Measurements from ENCODE around the gene SPC24. TPM values are rescaled to one million over a fixed set of nuclear protein-coding genes. Genes with fewer than 3 reads are reported as not detected.
"Not testable (repeated sequence)": the region's sequence is repeated elsewhere in the genome, so short reads cannot be mapped to it uniquely, and the experiment has no call there.

Gene SPC24
- total RNA-seq, 2 donors from 2014 or later: 0.62 to 0.89 TPM

DNA sequence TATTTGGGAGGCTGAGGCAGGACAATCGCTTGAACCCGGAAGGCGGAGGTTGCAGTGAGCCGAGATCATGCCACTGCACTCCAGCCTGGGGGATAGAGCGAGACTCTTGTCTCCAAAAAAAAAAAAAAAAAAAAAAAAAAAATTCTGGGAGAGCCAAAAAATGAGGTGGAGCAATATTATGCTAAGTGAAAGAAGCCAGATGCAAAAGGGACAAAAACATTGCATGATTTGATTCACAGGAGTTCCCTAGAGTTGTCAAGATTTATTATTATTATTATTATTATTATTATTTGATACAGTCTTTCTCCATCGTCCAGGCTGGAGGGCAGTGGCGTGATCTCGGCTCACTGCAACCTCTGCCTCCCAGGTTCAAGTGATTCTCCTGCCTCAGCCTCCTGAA is 25.4 kb upstream of the SPC24 start:
- H3K36me3 Mint-ChIP-seq (ENCODE audit: low read depth); ATAC-seq; H3K4me1 Mint-ChIP-seq; H3K27ac Mint-ChIP-seq; H3K4me3 Mint-ChIP-seq; H3K9me3 ChIP-seq (ENCODE audit: control insufficient read depth, low read length, poor library complexity, severe bottlenecking); H3K27me3 Mint-ChIP-seq; DNase-seq: not testable (repeated sequence)

DNA sequence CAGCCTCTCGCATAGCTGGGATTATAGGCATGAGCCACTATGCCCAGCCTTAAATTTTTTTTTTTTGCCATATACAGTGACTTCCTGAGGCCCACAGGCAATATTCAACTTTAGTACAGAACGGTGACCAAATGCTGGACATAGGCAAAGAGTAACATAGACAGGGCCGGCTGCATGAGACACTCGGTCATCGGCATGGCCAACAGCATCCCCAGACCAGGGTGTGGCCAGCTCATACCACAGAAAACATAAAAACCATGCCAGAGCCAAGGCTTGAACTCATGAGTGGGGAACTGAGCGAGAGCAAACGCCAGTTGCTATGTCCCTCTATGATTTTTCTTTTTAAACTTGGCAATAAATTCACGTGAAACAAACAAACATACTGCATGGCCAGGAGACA is 24.8 kb upstream of the SPC24 start:
- Mint-ChIP-seq H3K4me1 (peaks cover 6% of the 10 kb centered on the region), H3K27ac (peak overlapping the region; percentile 72), H3K27me3 (peaks cover 5% of the 10 kb centered on the region), H3K36me3 (ENCODE audit: low read depth) (no peaks in the 10 kb centered on the region), H3K4me3 (no peak overlapping the region)
- H3K9me3 ChIP-seq (ENCODE audit: control insufficient read depth, low read length, poor library complexity, severe bottlenecking): no peaks in the 10 kb centered on the region
- ATAC-seq (no peak), DNase-seq (no peak)

DNA sequence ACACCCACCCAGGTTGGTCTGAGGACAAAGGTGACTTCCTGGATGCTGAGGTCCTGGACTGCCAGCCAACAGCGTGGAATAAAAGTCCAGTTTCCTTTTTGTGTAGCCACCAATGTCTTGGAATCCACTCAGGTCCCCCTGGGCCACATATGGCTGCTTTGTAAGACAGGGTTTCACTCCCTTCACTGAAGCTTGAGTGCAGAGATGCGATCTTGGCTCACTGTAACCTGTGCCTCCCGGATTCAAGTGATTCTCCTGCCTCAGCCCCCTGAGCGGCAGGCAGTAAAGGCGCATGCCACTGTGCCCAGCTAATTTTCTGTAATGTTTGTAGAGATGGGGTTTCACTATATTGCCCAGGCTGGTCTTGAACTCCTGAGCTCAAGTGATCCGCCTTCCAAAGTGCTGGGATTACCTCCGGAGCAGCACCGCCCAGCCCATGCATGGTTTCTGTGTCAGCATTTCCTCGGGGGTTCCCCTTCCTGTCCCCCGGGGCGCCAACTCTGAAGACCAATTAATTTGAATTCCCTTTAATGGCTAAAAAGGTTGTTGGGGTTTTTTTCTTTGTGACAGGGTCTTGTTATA is 24.2 kb upstream of the SPC24 start:
- H3K9me3 ChIP-seq (ENCODE audit: control insufficient read depth, low read length, poor library complexity, severe bottlenecking): no peaks in the 10 kb centered on the region
- ATAC-seq (peak; percentile 69), DNase-seq (no peak)
- H3K4me1 Mint-ChIP-seq: peaks cover 6% of the 10 kb centered on the region
- peaks cover 5% of the 10 kb centered on the region for H3K27me3 Mint-ChIP-seq
- H3K27ac Mint-ChIP-seq: peak overlapping the region; percentile 72
- H3K36me3 Mint-ChIP-seq (ENCODE audit: low read depth): no peaks in the 10 kb centered on the region
- peak overlapping the region; percentile 31 for H3K4me3 Mint-ChIP-seq

GRCh38 chr19:11179145-11179465 is 23.5 kb upstream of the SPC24 start:
- not testable (repeated sequence) for H3K4me1 Mint-ChIP-seq; H3K27ac Mint-ChIP-seq; H3K9me3 ChIP-seq (ENCODE audit: control insufficient read depth, low read length, poor library complexity, severe bottlenecking); H3K36me3 Mint-ChIP-seq (ENCODE audit: low read depth); ATAC-seq; H3K4me3 Mint-ChIP-seq; DNase-seq; H3K27me3 Mint-ChIP-seq

DNA sequence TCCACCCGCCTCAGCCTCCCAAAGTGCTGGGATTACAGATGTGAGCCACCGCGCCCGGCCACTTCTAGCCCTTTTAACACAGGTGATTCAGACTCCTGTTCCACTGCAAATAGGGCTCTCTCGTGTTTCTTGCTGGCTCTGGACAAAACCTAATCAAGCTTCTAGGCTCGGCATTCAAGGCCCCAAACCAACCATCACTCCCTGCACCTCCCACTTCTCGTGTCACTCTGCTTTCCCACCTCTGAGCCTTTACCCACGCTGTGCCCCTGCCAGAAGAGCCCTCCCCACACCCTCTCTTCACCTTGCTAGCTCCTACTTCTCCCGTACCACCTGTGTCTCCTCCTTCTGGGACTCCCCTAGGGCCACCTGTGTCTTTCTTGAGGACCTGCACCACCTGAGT is 22.0 kb upstream of the SPC24 start:
- Mint-ChIP-seq H3K36me3 (ENCODE audit: low read depth) (no peaks in the 10 kb centered on the region), H3K27ac (no peak overlapping the region), H3K27me3 (peaks cover 5% of the 10 kb centered on the region), H3K4me1 (peaks cover 6% of the 10 kb centered on the region), H3K4me3 (no peak overlapping the region)
- no peak for DNase-seq
- ATAC-seq: no peak
- no peaks in the 10 kb centered on the region for H3K9me3 ChIP-seq (ENCODE audit: control insufficient read depth, low read length, poor library complexity, severe bottlenecking)

- H3K27ac Mint-ChIP-seq: no peak overlapping the region
- ATAC-seq: no peak
- H3K27me3 Mint-ChIP-seq: peaks cover 5% of the 10 kb centered on the region
- no peaks in the 10 kb centered on the region for H3K9me3 ChIP-seq (ENCODE audit: control insufficient read depth, low read length, poor library complexity, severe bottlenecking)
- H3K4me3 Mint-ChIP-seq: no peak overlapping the region
- no peak for DNase-seq
- no peaks in the 10 kb centered on the region for H3K36me3 Mint-ChIP-seq (ENCODE audit: low read depth)
- H3K4me1 Mint-ChIP-seq: peaks cover 6% of the 10 kb centered on the region
Observed at GRCh38 chr19:11176466-11177193, 21.0 kb upstream of the SPC24 start.

- H3K4me1 Mint-ChIP-seq: peaks cover 6% of the 10 kb centered on the region
- no peaks in the 10 kb centered on the region for H3K9me3 ChIP-seq (ENCODE audit: control insufficient read depth, low read length, poor library complexity, severe bottlenecking)
- peaks cover 5% of the 10 kb centered on the region for H3K27me3 Mint-ChIP-seq
- DNase-seq (no peak), ATAC-seq (no peak)
- H3K36me3 Mint-ChIP-seq (ENCODE audit: low read depth): no peaks in the 10 kb centered on the region
- no peak overlapping the region for H3K4me3 Mint-ChIP-seq
- H3K27ac Mint-ChIP-seq: no peak overlapping the region
Observed at GRCh38 chr19:11175920-11176319, 20.3 kb upstream of the SPC24 start.

GRCh38 chr19:11174336-11174735 is 18.8 kb upstream of the SPC24 start:
- peaks cover 5% of the 10 kb centered on the region for H3K27me3 Mint-ChIP-seq
- no peaks in the 10 kb centered on the region for H3K36me3 Mint-ChIP-seq (ENCODE audit: low read depth)
- no peak overlapping the region for H3K27ac Mint-ChIP-seq
- H3K4me1 Mint-ChIP-seq: no peaks in the 10 kb centered on the region
- H3K9me3 ChIP-seq (ENCODE audit: control insufficient read depth, low read length, poor library complexity, severe bottlenecking): no peaks in the 10 kb centered on the region
- DNase-seq: no peak
- H3K4me3 Mint-ChIP-seq: no peak overlapping the region
- no peak for ATAC-seq

DNA sequence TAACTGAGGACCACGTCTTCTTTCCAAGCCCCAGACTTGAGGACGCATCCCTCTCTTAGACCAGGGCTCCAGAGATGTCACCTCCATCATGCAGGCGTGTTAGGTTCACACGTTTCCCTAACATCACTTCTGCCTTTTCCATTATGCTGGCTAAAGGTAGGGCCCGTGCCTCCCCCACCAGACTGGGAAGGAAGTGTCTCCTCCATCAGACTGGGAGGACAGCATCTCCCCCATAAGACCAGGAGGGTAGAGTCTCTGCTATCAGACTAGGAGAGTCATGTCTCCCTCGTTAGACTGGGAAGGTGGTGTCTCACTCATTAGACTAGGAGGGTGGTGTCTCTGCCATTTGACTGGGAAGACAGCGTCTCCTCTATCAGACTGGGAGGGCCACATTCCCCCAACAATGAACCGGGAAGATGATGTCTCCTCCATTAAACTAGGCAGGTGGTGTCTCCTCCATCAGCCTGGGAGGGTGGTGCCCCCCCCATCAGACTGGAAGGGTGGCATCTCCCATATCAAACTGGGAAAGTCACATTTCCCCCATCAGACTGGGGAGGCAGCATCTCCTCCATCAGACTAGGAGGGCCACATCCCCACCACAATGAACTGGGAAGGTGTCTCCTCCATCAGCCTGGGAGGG is 18.1 kb upstream of the SPC24 start:
- Mint-ChIP-seq H3K27me3 (peaks cover 5% of the 10 kb centered on the region), H3K36me3 (ENCODE audit: low read depth) (no peaks in the 10 kb centered on the region), H3K4me3 (no peak overlapping the region), H3K4me1 (no peaks in the 10 kb centered on the region), H3K27ac (no peak overlapping the region)
- no peak for ATAC-seq
- DNase-seq: no peak
- no peaks in the 10 kb centered on the region for H3K9me3 ChIP-seq (ENCODE audit: control insufficient read depth, low read length, poor library complexity, severe bottlenecking)

DNA sequence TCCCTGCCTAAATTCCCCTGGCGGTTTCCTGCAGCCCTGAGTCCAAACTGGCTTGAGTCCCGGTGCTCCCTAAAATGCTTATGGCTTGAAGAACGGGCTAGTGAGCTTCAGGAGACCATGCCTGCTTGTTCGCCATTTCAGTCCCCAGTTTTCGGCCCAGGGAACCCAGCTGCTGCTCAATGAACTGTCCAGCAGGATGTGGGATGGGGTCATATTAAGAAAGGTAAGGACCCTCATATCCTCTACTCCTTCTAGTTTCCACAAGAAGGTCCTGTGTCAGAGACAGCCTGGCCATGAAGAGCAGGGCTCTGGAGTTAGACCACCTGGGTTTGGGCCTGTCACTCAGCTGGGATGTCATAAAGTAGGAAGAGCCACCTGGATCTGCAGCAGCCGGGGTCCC is 17.0 kb upstream of the SPC24 start:
- Mint-ChIP-seq H3K27me3 (peaks cover under 1% of the 10 kb centered on the region), H3K4me1 (no peaks in the 10 kb centered on the region), H3K4me3 (no peak overlapping the region), H3K27ac (no peak overlapping the region), H3K36me3 (ENCODE audit: low read depth) (no peaks in the 10 kb centered on the region)
- no peak for ATAC-seq
- H3K9me3 ChIP-seq (ENCODE audit: control insufficient read depth, low read length, poor library complexity, severe bottlenecking): no peaks in the 10 kb centered on the region
- DNase-seq: no peak

- no peak overlapping the region for H3K4me3 Mint-ChIP-seq
- ATAC-seq (no peak), DNase-seq (no peak)
- no peaks in the 10 kb centered on the region for H3K36me3 Mint-ChIP-seq (ENCODE audit: low read depth)
- no peaks in the 10 kb centered on the region for H3K27me3 Mint-ChIP-seq
- H3K4me1 Mint-ChIP-seq: no peaks in the 10 kb centered on the region
- no peaks in the 10 kb centered on the region for H3K9me3 ChIP-seq (ENCODE audit: control insufficient read depth, low read length, poor library complexity, severe bottlenecking)
- no peak overlapping the region for H3K27ac Mint-ChIP-seq
Observed at GRCh38 chr19:11171144-11171543, 15.6 kb upstream of the SPC24 start.

- no peaks in the 10 kb centered on the region for H3K4me1 Mint-ChIP-seq
- ATAC-seq (no peak), DNase-seq (no peak)
- no peaks in the 10 kb centered on the region for H3K36me3 Mint-ChIP-seq (ENCODE audit: low read depth)
- no peaks in the 10 kb centered on the region for H3K9me3 ChIP-seq (ENCODE audit: control insufficient read depth, low read length, poor library complexity, severe bottlenecking)
- H3K4me3 Mint-ChIP-seq: no peak overlapping the region
- no peaks in the 10 kb centered on the region for H3K27me3 Mint-ChIP-seq
- H3K27ac Mint-ChIP-seq: no peak overlapping the region
Observed at GRCh38 chr19:11169896-11170678, 14.5 kb upstream of the SPC24 start.

DNA sequence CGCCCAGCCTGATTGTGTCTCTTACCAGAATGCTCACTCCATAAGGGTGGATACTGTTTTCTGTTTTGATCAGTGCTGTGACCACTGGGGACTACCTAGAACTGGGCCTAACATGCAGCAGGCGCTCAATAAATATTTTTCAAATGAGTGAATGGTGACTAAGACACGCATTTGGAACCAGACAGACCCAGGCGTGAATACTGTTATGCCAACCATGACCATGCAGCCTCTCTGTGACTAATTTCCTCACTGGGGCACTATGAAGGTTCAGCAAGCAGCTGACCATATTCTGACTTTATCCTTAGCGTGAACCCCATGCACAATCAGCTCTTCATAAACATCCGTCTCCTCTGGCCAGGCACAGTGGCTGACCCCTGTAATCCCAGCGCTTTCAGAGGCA is 13.0 kb upstream of the SPC24 start:
- ATAC-seq: no peak

More for the DNA sequence above, 13.0 kb upstream of the SPC24 start:
- H3K9me3 ChIP-seq (ENCODE audit: control insufficient read depth, low read length, poor library complexity, severe bottlenecking): no peaks in the 10 kb centered on the region
- Mint-ChIP-seq H3K4me3 (no peak overlapping the region), H3K27me3 (peaks cover 5% of the 10 kb centered on the region), H3K36me3 (ENCODE audit: low read depth) (no peaks in the 10 kb centered on the region), H3K27ac (no peak overlapping the region), H3K4me1 (no peaks in the 10 kb centered on the region)
- DNase-seq: no peak

All from T-helper 17 cell (primary cell).